Stimulated activated CD4-positive, alpha-beta T cell treated with anti-CD3 and anti-CD28 coated beads, Interleukin-4, amount 100 ng/mL, for 48 hours (primary cell): ENCODE results near the gene SIGMAR1.
A peak's percentile ranks its signal among the peaks of the same experiment; 100 is the strongest.
"Not testable (repeated sequence)": the region's sequence is repeated elsewhere in the genome, so short reads cannot be mapped to it uniquely, and the experiment has no call there.

Source experiments
- DNase-seq, 2 donors: peaks; one replicate each; pipeline ENCODE4 v3.0.0-alpha.2; 2020; ENCODE audit warnings: low read depth in 2 of 2

The SIGMAR1 gene

GRCh38 chr9:34654323-34655051, 16.9 kb upstream of the SIGMAR1 start:
- DNase-seq = no peak

- DNase-seq = no peak
Measured at GRCh38 chr9:34653151-34654072, 15.8 kb upstream of the SIGMAR1 start.

- no peak for DNase-seq
Measured at GRCh38 chr9:34652602-34653000, 15.0 kb upstream of the SIGMAR1 start.

GRCh38 chr9:34651876-34652601, 14.5 kb upstream of the SIGMAR1 start, which contains the start of gene IL11RA:
IL11RA (plus strand) TSS chr9:34652185; CDS start chr9:34655218, 3,033 bp downstream.
- DNase-seq = peak in 1 of 2 donors; percentile 47

- no peak for DNase-seq
Measured at GRCh38 chr9:34651321-34651720, 13.7 kb upstream of the SIGMAR1 start.

GRCh38 chr9:34650816-34651215, 13.2 kb upstream of the SIGMAR1 start:
- no peak for DNase-seq

- DNase-seq = no peak
Measured at GRCh38 chr9:34648673-34649072, 11.1 kb upstream of the SIGMAR1 start.

- DNase-seq = no peak
Measured at GRCh38 chr9:34647651-34648050, 10.1 kb upstream of the SIGMAR1 start.

GRCh38 chr9:34647084-34647403, 9.5 kb upstream of the SIGMAR1 start:
- no peak for DNase-seq

GRCh38 chr9:34646211-34647083, 8.9 kb upstream of the SIGMAR1 start, which contains the start of gene GALT:
GALT (plus strand) TSS chr9:34646675; CDS start chr9:34646705, 30 bp downstream.
- peak; percentile 98 to 99 for DNase-seq

- no peak for DNase-seq
Measured at GRCh38 chr9:34644766-34645314, 7.3 kb upstream of the SIGMAR1 start.

- no peak for DNase-seq
Measured at GRCh38 chr9:34642679-34643078, 5.1 kb upstream of the SIGMAR1 start.

GRCh38 chr9:34639322-34639721, 1.7 kb upstream of the SIGMAR1 start:
- DNase-seq = not testable (repeated sequence)

GRCh38 chr9:34638138-34638445, 505 bp upstream of the SIGMAR1 start:
- DNase-seq = no peak

GRCh38 chr9:34636791-34637355, 714 bp downstream of the SIGMAR1 start:
- DNase-seq = no peak

GRCh38 chr9:34635556-34635955, 2.0 kb downstream of the SIGMAR1 start:
- no peak for DNase-seq

- DNase-seq = no peak
Measured at GRCh38 chr9:34634551-34635248, 2.9 kb downstream of the SIGMAR1 start.

- DNase-seq = peak; percentile 57 to 61
Measured at GRCh38 chr9:34633851-34634550, 3.6 kb downstream of the SIGMAR1 start.

GRCh38 chr9:34633166-34633565, 4.4 kb downstream of the SIGMAR1 start:
- no peak for DNase-seq
